ENCODE measurements around the gene ANP32E.

GRCh38 chr1:150256554-150257341 lies 20.8 kb upstream of the ANP32E start:
- TF ChIP-seq POLR2A (IDR thresholded peaks at IDR 0.05; ENCODE audit: low read depth, low read length): no peak
- TF ChIP-seq CTCF (conservative IDR thresholded peaks at IDR 0.05; ENCODE audit: low read depth, low read length): no peak
- TF ChIP-seq USF2 (IDR thresholded peaks at IDR 0.05; ENCODE audit: low read depth, low read length): no peak
- TF ChIP-seq ELK1 (IDR thresholded peaks at IDR 0.05; ENCODE audit: borderline replicate concordance, low read depth, low read length): no peak
- TF ChIP-seq CEBPB (IDR thresholded peaks at IDR 0.05; ENCODE audit: low read depth, low read length): no peak
- no peak for TF ChIP-seq CHD1 (IDR thresholded peaks at IDR 0.05; ENCODE audit: low read depth, low read length)
- TF ChIP-seq RFX5 (IDR thresholded peaks at IDR 0.05; ENCODE audit: low read depth, low read length): no peak
- no peak for TF ChIP-seq FOS (IDR thresholded peaks at IDR 0.05; ENCODE audit: low read depth, low read length)
- TF ChIP-seq MXI1 (IDR thresholded peaks at IDR 0.05; ENCODE audit: borderline replicate concordance, low read depth, low read length): no peak
- no peak for TF ChIP-seq RAD21 (IDR thresholded peaks at IDR 0.05; ENCODE audit: low read length)
- no peak for TF ChIP-seq NFE2L2 (IDR thresholded peaks at IDR 0.05; ENCODE audit: low read depth, low read length)
- TF ChIP-seq BHLHE40 (IDR thresholded peaks at IDR 0.05; ENCODE audit: low read depth, low read length): no peak
- no peak for TF ChIP-seq RCOR1 (IDR thresholded peaks at IDR 0.05; ENCODE audit: insufficient replicate concordance, low read length)
- no peak for TF ChIP-seq SMC3 (IDR thresholded peaks at IDR 0.05; ENCODE audit: low read depth, low read length)

All from IMR-90 (cell line).